NCI-H187 (cell line): ENCODE measurements around the gene EXOC3.

Experiments used
- DNase-seq, 2 experiments: peaks; one replicate each; lab custom pipeline; 2025; lab: John Stamatoyannopoulos, UW

EXOC3 gene

GRCh38 chr5:439181-439580 lies 3.8 kb upstream of the EXOC3 start:
- DNase-seq: no peak

- no peak for DNase-seq
Measured at GRCh38 chr5:439636-440035, 3.3 kb upstream of the EXOC3 start.

GRCh38 chr5:440401-441201 lies 2.4 kb upstream of the EXOC3 start:
- DNase-seq: no peak

- no peak for DNase-seq
Measured at GRCh38 chr5:441996-442334, 1.0 kb upstream of the EXOC3 start.

- peak; percentile 19 to 29 for DNase-seq
Measured at GRCh38 chr5:443239-444151, 519 bp downstream of the EXOC3 start.

GRCh38 chr5:444226-444625 lies 1.2 kb downstream of the EXOC3 start:
- DNase-seq: no peak

GRCh38 chr5:445591-445990 lies 2.6 kb downstream of the EXOC3 start:
- no peak for DNase-seq

- DNase-seq: no peak
Measured at GRCh38 chr5:446066-446882, 3.3 kb downstream of the EXOC3 start.

GRCh38 chr5:446883-447263 lies 3.9 kb downstream of the EXOC3 start:
- no peak for DNase-seq

GRCh38 chr5:447501-447900 lies 4.5 kb downstream of the EXOC3 start:
- DNase-seq: no peak

GRCh38 chr5:448061-448765 lies 5.2 kb downstream of the EXOC3 start:
- DNase-seq: no peak

- DNase-seq: no peak
Measured at GRCh38 chr5:448766-449090, 5.8 kb downstream of the EXOC3 start.

- DNase-seq: no peak
Measured at GRCh38 chr5:449151-449550, 6.2 kb downstream of the EXOC3 start.

- DNase-seq: no peak
Measured at GRCh38 chr5:451587-452458, 8.8 kb downstream of the EXOC3 start.

GRCh38 chr5:452978-453710 lies 10.2 kb downstream of the EXOC3 start:
- DNase-seq: no peak

GRCh38 chr5:453725-454481 lies 10.9 kb downstream of the EXOC3 start:
- DNase-seq: no peak

- no peak for DNase-seq
Measured at GRCh38 chr5:454936-455335, 12.0 kb downstream of the EXOC3 start.

- DNase-seq: no peak
Measured at GRCh38 chr5:455806-456205, 12.8 kb downstream of the EXOC3 start.

GRCh38 chr5:456351-457194 lies 13.6 kb downstream of the EXOC3 start:
- DNase-seq: no peak
